H1 (cell line): Measurements from ENCODE around the gene MYRIP.

ENCODE experiments used
- BACH1 ChIP-seq: IDR thresholded peaks from 2 replicates; pipeline ENCODE4 v1.6.1; 2012; ENCODE audit warnings: low read length, improper control_type of control experiment
- CEBPB ChIP-seq: IDR thresholded peaks from 2 replicates; pipeline ENCODE4 v1.6.1; 2012; ENCODE audit warnings: low read depth, low read length
- CREB1 ChIP-seq: IDR thresholded peaks from 2 replicates; pipeline ENCODE4 v1.6.1; 2012; ENCODE audit warnings: inconsistent platforms
- JUN ChIP-seq: IDR thresholded peaks from 2 replicates; pipeline ENCODE4 v1.6.1; 2011; ENCODE audit warnings: low read depth, mild to moderate bottlenecking, improper control_type of control experiment, low read length
- JUND ChIP-seq: IDR thresholded peaks from 2 replicates; pipeline ENCODE4 v1.6.1; 2011; ENCODE audit warnings: mild to moderate bottlenecking, improper control_type of control experiment, low read length
- NANOG ChIP-seq: IDR thresholded peaks from 2 replicates; pipeline ENCODE4 v1.6.1; 2011; ENCODE audit warnings: low read length, low read depth, mild to moderate bottlenecking, inconsistent platforms; ENCODE audit not compliant: insufficient read depth, poor library complexity, severe bottlenecking
- RAD21 ChIP-seq, 2 experiments: IDR thresholded peaks in 1 of 2; conservative IDR thresholded peaks in 1 of 2; 2 replicates each; pipeline ENCODE4 v1.6.1; 2011; ENCODE audit warnings: low read depth in 2 of 2, low read length in 2 of 2, improper control_type of control experiment in 1 of 2, inconsistent platforms in 1 of 2, mild to moderate bottlenecking in 1 of 2, moderate library complexity in 1 of 2
- SP1 ChIP-seq: IDR thresholded peaks from 2 replicates; pipeline ENCODE4 v1.6.1; 2011; ENCODE audit warnings: low read depth, low read length
- TBP ChIP-seq: IDR thresholded peaks from 2 replicates; pipeline ENCODE4 v1.6.1; 2011; ENCODE audit warnings: low read depth, low read length, improper control_type of control experiment
- TF ChIP-seq, protein P1 (sequence below), 3 experiments: IDR thresholded peaks; 1 replicate in 2 of 3; 2 replicates in 1 of 3; pipeline versions ENCODE4 v1.5.1 to v1.6.1; 2011; ENCODE audit warnings: low read length in 3 of 3, mild to moderate bottlenecking in 3 of 3, inconsistent platforms in 2 of 3, low read depth in 1 of 3, moderate library complexity in 1 of 3; ENCODE audit not compliant: insufficient read depth in 1 of 3; ENCODE audit errors: control extremely low read depth in 1 of 3
- TF ChIP-seq, protein P2 (sequence below): IDR thresholded peaks from 2 replicates; pipeline ENCODE4 v1.6.1; 2011; ENCODE audit warnings: low read depth, mild to moderate bottlenecking, low read length; ENCODE audit not compliant: insufficient read depth
- TF ChIP-seq, protein P3 (sequence below): IDR thresholded peaks from 2 replicates; pipeline ENCODE4 v1.6.1; 2012; ENCODE audit warnings: low read length, inconsistent platforms

DNA sequence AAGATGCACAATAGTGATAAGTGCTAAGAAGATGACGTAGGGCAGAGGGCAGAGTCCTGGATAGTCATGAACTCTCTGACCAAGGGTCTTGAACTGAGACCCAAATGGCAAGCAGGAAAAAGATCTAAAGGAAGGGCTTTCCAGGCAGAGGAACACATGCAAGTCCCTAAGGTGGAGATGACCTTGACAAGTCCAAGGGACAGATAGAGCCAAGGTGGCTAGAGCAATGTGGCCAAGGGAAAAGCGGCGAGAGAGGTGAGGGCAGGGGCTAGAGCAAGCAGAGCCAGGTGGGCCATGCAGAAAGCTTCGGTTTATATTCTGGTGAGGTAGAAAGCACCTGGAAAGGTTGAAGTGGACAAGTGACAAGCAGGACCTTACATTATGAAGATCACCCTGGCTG lies 414.4 kb downstream of the MYRIP start:
- TF ChIP-seq, protein P1, sequence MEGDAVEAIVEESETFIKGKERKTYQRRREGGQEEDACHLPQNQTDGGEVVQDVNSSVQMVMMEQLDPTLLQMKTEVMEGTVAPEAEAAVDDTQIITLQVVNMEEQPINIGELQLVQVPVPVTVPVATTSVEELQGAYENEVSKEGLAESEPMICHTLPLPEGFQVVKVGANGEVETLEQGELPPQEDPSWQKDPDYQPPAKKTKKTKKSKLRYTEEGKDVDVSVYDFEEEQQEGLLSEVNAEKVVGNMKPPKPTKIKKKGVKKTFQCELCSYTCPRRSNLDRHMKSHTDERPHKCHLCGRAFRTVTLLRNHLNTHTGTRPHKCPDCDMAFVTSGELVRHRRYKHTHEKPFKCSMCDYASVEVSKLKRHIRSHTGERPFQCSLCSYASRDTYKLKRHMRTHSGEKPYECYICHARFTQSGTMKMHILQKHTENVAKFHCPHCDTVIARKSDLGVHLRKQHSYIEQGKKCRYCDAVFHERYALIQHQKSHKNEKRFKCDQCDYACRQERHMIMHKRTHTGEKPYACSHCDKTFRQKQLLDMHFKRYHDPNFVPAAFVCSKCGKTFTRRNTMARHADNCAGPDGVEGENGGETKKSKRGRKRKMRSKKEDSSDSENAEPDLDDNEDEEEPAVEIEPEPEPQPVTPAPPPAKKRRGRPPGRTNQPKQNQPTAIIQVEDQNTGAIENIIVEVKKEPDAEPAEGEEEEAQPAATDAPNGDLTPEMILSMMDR (IDR thresholded peaks at IDR 0.05; ENCODE audit: control extremely low read depth in 1 of 3, insufficient read depth in 1 of 3, low read depth in 1 of 3, low read length in 3 of 3) = no peak
- no peak for TF ChIP-seq JUND
- TF ChIP-seq BACH1 = no peak
- TF ChIP-seq, protein P2, sequence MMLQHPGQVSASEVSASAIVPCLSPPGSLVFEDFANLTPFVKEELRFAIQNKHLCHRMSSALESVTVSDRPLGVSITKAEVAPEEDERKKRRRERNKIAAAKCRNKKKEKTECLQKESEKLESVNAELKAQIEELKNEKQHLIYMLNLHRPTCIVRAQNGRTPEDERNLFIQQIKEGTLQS = no peak
- TF ChIP-seq TBP = no peak
- no peak for TF ChIP-seq SP1
- TF ChIP-seq NANOG = no peak
- TF ChIP-seq, protein P3, sequence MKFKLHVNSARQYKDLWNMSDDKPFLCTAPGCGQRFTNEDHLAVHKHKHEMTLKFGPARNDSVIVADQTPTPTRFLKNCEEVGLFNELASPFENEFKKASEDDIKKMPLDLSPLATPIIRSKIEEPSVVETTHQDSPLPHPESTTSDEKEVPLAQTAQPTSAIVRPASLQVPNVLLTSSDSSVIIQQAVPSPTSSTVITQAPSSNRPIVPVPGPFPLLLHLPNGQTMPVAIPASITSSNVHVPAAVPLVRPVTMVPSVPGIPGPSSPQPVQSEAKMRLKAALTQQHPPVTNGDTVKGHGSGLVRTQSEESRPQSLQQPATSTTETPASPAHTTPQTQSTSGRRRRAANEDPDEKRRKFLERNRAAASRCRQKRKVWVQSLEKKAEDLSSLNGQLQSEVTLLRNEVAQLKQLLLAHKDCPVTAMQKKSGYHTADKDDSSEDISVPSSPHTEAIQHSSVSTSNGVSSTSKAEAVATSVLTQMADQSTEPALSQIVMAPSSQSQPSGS = no peak
- TF ChIP-seq CEBPB = no peak
- TF ChIP-seq RAD21 (IDR thresholded peaks at IDR 0.05 in 1 of 2, conservative IDR thresholded peaks at IDR 0.05 in 1 of 2; ENCODE audit: low read depth in 2 of 2, low read length in 2 of 2) = no peak
- TF ChIP-seq JUN = no peak
- TF ChIP-seq CREB1 = no peak
